D721Med (cell line): ENCODE data around the gene SP6.

ENCODE experiments used
- DNase-seq: peaks from one replicate; pipeline ENCODE4 v3.0.0; 2011; ENCODE audit warnings: low spot score; ENCODE audit not compliant: insufficient read length
- FAIRE-seq: peaks from 2 replicates; lab custom pipeline; 2011; peaks lifted over from hg19 to GRCh38; lab: Jason Lieb, UNC
- CTCF ChIP-seq: IDR thresholded peaks from 2 replicates; pipeline ENCODE4 v1.5.1; 2012; ENCODE audit warnings: mild to moderate bottlenecking, control low read depth; ENCODE audit not compliant: insufficient read depth; ENCODE audit errors: missing control alignments

The SP6 gene

GRCh38 chr17:47852113-47852949, 1.4 kb upstream of the SP6 start:
- DNase-seq (no peak), FAIRE-seq (no peak)
- TF ChIP-seq CTCF, result no peak

- FAIRE-seq, result no peak
- no peak for TF ChIP-seq CTCF
- no peak for DNase-seq
Observed at GRCh38 chr17:47851764-47852112, 775 bp upstream of the SP6 start.

GRCh38 chr17:47850373-47850691, 631 bp downstream of the SP6 start:
- TF ChIP-seq CTCF, result no peak
- DNase-seq (no peak), FAIRE-seq (no peak)

GRCh38 chr17:47848198-47848513, 2.8 kb downstream of the SP6 start:
- FAIRE-seq (no peak), DNase-seq (no peak)
- no peak for TF ChIP-seq CTCF

GRCh38 chr17:47847341-47848197, 3.4 kb downstream of the SP6 start:
- peak; percentile 54 for TF ChIP-seq CTCF
- no peak for FAIRE-seq
- no peak for DNase-seq

- no peak for TF ChIP-seq CTCF
- FAIRE-seq, result no peak
- DNase-seq, result no peak
Observed at GRCh38 chr17:47846716-47847340, 4.1 kb downstream of the SP6 start.
